ENCODE data around the gene PDE6B.

Gene PDE6B

GRCh38 chr4:577499-578450, 47.6 kb upstream of the PDE6B start:
- no peaks in the 10 kb centered on the region for H3K79me2 ChIP-seq (ENCODE audit: insufficient read depth, low read length)
- no peak overlapping the region for H3K4me3 ChIP-seq (ENCODE audit: insufficient read depth, low read length, poor library complexity, severe bottlenecking)
- no peak overlapping the region for H3K9ac ChIP-seq (ENCODE audit: low read length)
- H4K20me1 ChIP-seq (ENCODE audit: low read depth, low read length) = no peaks in the 10 kb centered on the region
- H3K9me3 ChIP-seq (ENCODE audit: insufficient read depth, low read length) = no peaks in the 10 kb centered on the region
- no peak overlapping the region for H2AFZ ChIP-seq (ENCODE audit: low read depth, low read length, severe bottlenecking)
- no peak overlapping the region for H3K27ac ChIP-seq (ENCODE audit: low read depth, low read length)
- TF ChIP-seq EZH2phosphoT487 (conservative IDR thresholded peaks at IDR 0.05; ENCODE audit: low read length) = no peak
- no peaks in the 10 kb centered on the region for H3F3A ChIP-seq (ENCODE audit: insufficient read depth)
- H3K4me2 ChIP-seq (ENCODE audit: low read depth, low read length, poor library complexity, severe bottlenecking) = no peak overlapping the region
- no peaks in the 10 kb centered on the region for H3K9me2 ChIP-seq (replicated peaks; ENCODE audit: insufficient read depth, low read length)
- H3K36me3 ChIP-seq (ENCODE audit: low read length) = no peaks in the 10 kb centered on the region
- H3K27me3 ChIP-seq (ENCODE audit: low read length) = no peaks in the 10 kb centered on the region

- no peak overlapping the region for H3K4me2 ChIP-seq (ENCODE audit: low read depth, low read length, poor library complexity, severe bottlenecking)
- H3K9ac ChIP-seq (ENCODE audit: low read length) = no peak overlapping the region
- no peaks in the 10 kb centered on the region for H3K9me2 ChIP-seq (replicated peaks; ENCODE audit: insufficient read depth, low read length)
- peaks cover 1% of the 10 kb centered on the region; the same call in 1 of the 2 replicates for H3K9me3 ChIP-seq (ENCODE audit: insufficient read depth, low read length)
- no peaks in the 10 kb centered on the region for H3K27me3 ChIP-seq (ENCODE audit: low read length)
- H3K79me2 ChIP-seq (ENCODE audit: insufficient read depth, low read length) = no peaks in the 10 kb centered on the region
- no peak overlapping the region for H3K4me3 ChIP-seq (ENCODE audit: insufficient read depth, low read length, poor library complexity, severe bottlenecking)
- no peaks in the 10 kb centered on the region for H3K36me3 ChIP-seq (ENCODE audit: low read length)
- no peaks in the 10 kb centered on the region for H4K20me1 ChIP-seq (ENCODE audit: low read depth, low read length)
- no peak overlapping the region for H2AFZ ChIP-seq (ENCODE audit: low read depth, low read length, severe bottlenecking)
- H3F3A ChIP-seq (ENCODE audit: insufficient read depth) = no peaks in the 10 kb centered on the region
- TF ChIP-seq CTCF (IDR thresholded peaks at IDR 0.05; ENCODE audit: insufficient read depth, low read length, poor library complexity, severe bottlenecking) = no peak
- no peak for TF ChIP-seq EZH2phosphoT487 (conservative IDR thresholded peaks at IDR 0.05; ENCODE audit: low read length)
- no peak overlapping the region for H3K27ac ChIP-seq (ENCODE audit: low read depth, low read length)
Observed at GRCh38 chr4:578451-579443, 46.6 kb upstream of the PDE6B start.

GRCh38 chr4:579543-580175, 45.7 kb upstream of the PDE6B start:
- no peak overlapping the region for H3K4me2 ChIP-seq (ENCODE audit: low read depth, low read length, poor library complexity, severe bottlenecking)
- no peaks in the 10 kb centered on the region for H3K27me3 ChIP-seq (ENCODE audit: low read length)
- H3K36me3 ChIP-seq (ENCODE audit: low read length) = no peaks in the 10 kb centered on the region

More at GRCh38 chr4:579543-580175, 45.7 kb upstream of the PDE6B start:
- no peak overlapping the region for H3K4me3 ChIP-seq (ENCODE audit: insufficient read depth, low read length, poor library complexity, severe bottlenecking)
- TF ChIP-seq EZH2phosphoT487 (conservative IDR thresholded peaks at IDR 0.05; ENCODE audit: low read length) (no peak), CTCF (IDR thresholded peaks at IDR 0.05; ENCODE audit: insufficient read depth, low read length, poor library complexity, severe bottlenecking) (no peak)
- H3K27ac ChIP-seq (ENCODE audit: low read depth, low read length) = no peak overlapping the region
- no peak overlapping the region for H3K9ac ChIP-seq (ENCODE audit: low read length)
- no peaks in the 10 kb centered on the region for H3K79me2 ChIP-seq (ENCODE audit: insufficient read depth, low read length)
- H4K20me1 ChIP-seq (ENCODE audit: low read depth, low read length) = no peaks in the 10 kb centered on the region
- H3K9me3 ChIP-seq (ENCODE audit: insufficient read depth, low read length) = peaks cover 9% of the 10 kb centered on the region; the same call in 1 of the 2 replicates
- H3F3A ChIP-seq (ENCODE audit: insufficient read depth) = no peaks in the 10 kb centered on the region
- H2AFZ ChIP-seq (ENCODE audit: low read depth, low read length, severe bottlenecking) = no peak overlapping the region
- no peaks in the 10 kb centered on the region for H3K9me2 ChIP-seq (replicated peaks; ENCODE audit: insufficient read depth, low read length)
